HG03135 (cell line): ENCODE data around the gene IER3IP1.
"Not testable (repeated sequence)": the region's sequence is repeated elsewhere in the genome, so short reads cannot be mapped to it uniquely, and the experiment has no call there.

Source experiments
- ATAC-seq: cut with Tn5 transposase; IDR thresholded peaks from one replicate; pipeline ENCODE4 v1.9.1; 2021; ENCODE audit warnings: mild to moderate bottlenecking, moderate library complexity; ENCODE audit not compliant: unreplicated experiment

IER3IP1 gene

GRCh38 chr18:47175898-47176575 lies at the start of gene IER3IP1:
Gene IER3IP1 (minus strand): TSS chr18:47176364. CDS start chr18:47176277, 87 bp downstream.
- ATAC-seq, result peak; percentile 82

GRCh38 chr18:47215554-47216138 lies 39.5 kb upstream of the IER3IP1 start:
- ATAC-seq, result no peak

- no peak for ATAC-seq
Observed at GRCh38 chr18:47209171-47209570, 33.0 kb upstream of the IER3IP1 start.

- no peak for ATAC-seq
Observed at GRCh38 chr18:47206945-47207637, 30.9 kb upstream of the IER3IP1 start.

GRCh38 chr18:47204908-47205522 lies 28.9 kb upstream of the IER3IP1 start:
- ATAC-seq, result no peak

GRCh38 chr18:47203626-47204464 lies 27.7 kb upstream of the IER3IP1 start:
- ATAC-seq, result no peak

- ATAC-seq, result not testable (repeated sequence)
Observed at GRCh38 chr18:47195961-47196360, 19.8 kb upstream of the IER3IP1 start.

GRCh38 chr18:47191961-47192360 lies 15.8 kb upstream of the IER3IP1 start:
- no peak for ATAC-seq

- no peak for ATAC-seq
Observed at GRCh38 chr18:47187721-47188120, 11.6 kb upstream of the IER3IP1 start.

- ATAC-seq, result no peak
Observed at GRCh38 chr18:47184419-47185050, 8.4 kb upstream of the IER3IP1 start.

- ATAC-seq, result not testable (repeated sequence)
Observed at GRCh38 chr18:47182156-47182555, 6.0 kb upstream of the IER3IP1 start.

GRCh38 chr18:47180765-47181164 lies 4.6 kb upstream of the IER3IP1 start:
- ATAC-seq, result no peak

- no peak for ATAC-seq
Observed at GRCh38 chr18:47179520-47179919, 3.4 kb upstream of the IER3IP1 start.

- peak; percentile 10 for ATAC-seq
Observed at GRCh38 chr18:47175283-47175897, 774 bp downstream of the IER3IP1 start.

GRCh38 chr18:47174545-47175116 lies 1.5 kb downstream of the IER3IP1 start:
- no peak for ATAC-seq

- no peak for ATAC-seq
Observed at GRCh38 chr18:47172476-47172875, 3.7 kb downstream of the IER3IP1 start.

GRCh38 chr18:47168913-47169312 lies 7.3 kb downstream of the IER3IP1 start:
- ATAC-seq, result no peak

GRCh38 chr18:47168509-47168908 lies 7.7 kb downstream of the IER3IP1 start:
- no peak for ATAC-seq

- ATAC-seq, result no peak
Observed at GRCh38 chr18:47166294-47166693, 9.9 kb downstream of the IER3IP1 start.
